HepG2 (cell line): ENCODE results near the gene PDS5B. TPM values are rescaled to one million over a fixed set of nuclear protein-coding genes. Genes with fewer than 3 reads are reported as not detected.

Experiments
- ARID3A ChIP-seq: IDR thresholded peaks from 2 replicates; pipeline ENCODE4 v1.6.1; 2012; ENCODE audit warnings: low read depth, low read length, improper control_type of control experiment
- CEBPZ ChIP-seq: IDR thresholded peaks from 2 replicates; pipeline ENCODE4 v1.6.1; 2012; ENCODE audit warnings: low read length, improper control_type of control experiment
- KMT2A ChIP-seq: sonication (generic); formaldehyde crosslinking; IDR thresholded peaks from 2 replicates; pipeline ENCODE4 v1.4.0; 2020; ENCODE audit warnings: missing genetic modification reagents
- MEIS2 ChIP-seq: sonication (generic); formaldehyde crosslinking; IDR thresholded peaks from 2 replicates; pipeline ENCODE4 v1.9.0; 2021; ENCODE audit warnings: mild to moderate bottlenecking, missing genetic modification reagents
- PHF5A ChIP-seq: IDR thresholded peaks from one replicate; pipeline ENCODE4 v1.6.1; 2018; ENCODE audit warnings: low read depth, missing genetic modification reagents; ENCODE audit not compliant: unreplicated experiment
- SOX5 ChIP-seq: IDR thresholded peaks from 2 replicates; pipeline ENCODE4 v1.6.1; 2016; ENCODE audit warnings: borderline replicate concordance
- SOX6 ChIP-seq, 2 experiments: fragments of 450-650 bp in 1 of 2; sonication (generic) in 1 of 2; formaldehyde crosslinking in 1 of 2; IDR thresholded peaks; 2 replicates each; pipeline versions ENCODE4 v1.4.0 to v1.6.1; 2017 to 2020; ENCODE audit warnings: antibody characterized with exemption in 1 of 2, mild to moderate bottlenecking in 1 of 2, missing genetic modification reagents in 1 of 2
- TAF1 ChIP-seq: sonication (generic); formaldehyde crosslinking; IDR thresholded peaks from 2 replicates; pipeline ENCODE4 v1.4.0; 2020; ENCODE audit warnings: missing genetic modification reagents
- TGIF2 ChIP-seq: IDR thresholded peaks from 2 replicates; pipeline ENCODE4 v1.6.1; 2016; ENCODE audit warnings: control low read depth, missing compliant biosample characterization
- ZFP91 ChIP-seq: sonication (generic); formaldehyde crosslinking; IDR thresholded peaks from 2 replicates; pipeline ENCODE4 v1.9.0; 2022; ENCODE audit warnings: missing genetic modification reagents, mild to moderate bottlenecking, borderline replicate concordance
- ZNF407 ChIP-seq: sonication (generic); formaldehyde crosslinking; IDR thresholded peaks from one replicate; pipeline ENCODE4 v1.5.1; 2020; ENCODE audit warnings: mild to moderate bottlenecking, missing genetic modification reagents; ENCODE audit errors: not compliant biosample characterization
- ZNF552 ChIP-seq: sonication (generic); formaldehyde crosslinking; IDR thresholded peaks from 2 replicates; pipeline ENCODE4 v1.9.0; 2022; ENCODE audit warnings: missing genetic modification reagents, mild to moderate bottlenecking, borderline replicate concordance
- ZNF576 ChIP-seq: sonication (generic); formaldehyde crosslinking; IDR thresholded peaks from 2 replicates; pipeline ENCODE4 v1.4.0; 2020; ENCODE audit warnings: mild to moderate bottlenecking, missing genetic modification reagents
- ZSCAN25 ChIP-seq: sonication (generic); formaldehyde crosslinking; IDR thresholded peaks from 2 replicates; pipeline ENCODE4 v1.8.0; 2022; ENCODE audit warnings: mild to moderate bottlenecking, missing genetic modification reagents
- polyA plus RNA-seq, 8 experiments: library from polyadenylated mRNA; depleted of rRNA in 3 of 8; stranded (reverse) in 7 of 8; unstranded in 1 of 8; fragments of >200 nt; fragmentation: Illumina TruSeq in 4 of 8; extraction: Trizol in 4 of 8; gene quantifications; 2 replicates each; pipeline versions ENCODE4 v1.2.1 to v1.2.3, GENCODE V29; 2011 to 2016; ENCODE audit warnings: low read depth in 4 of 8, missing spikeins in 1 of 8, mixed read lengths in 1 of 8; ENCODE audit not compliant: insufficient read depth in 1 of 8
- total RNA-seq, 5 experiments: library from RNA; depleted of rRNA; stranded (reverse); fragments of >200 nt; fragmentation: Illumina TruSeq; extraction: Trizol; gene quantifications; 2 replicates each; pipeline ENCODE4 v1.2.3, GENCODE V29; 2016; ENCODE audit warnings: low read depth in 1 of 5

PDS5B gene
- total and polyA plus RNA-seq, 2 of the 13 experiments (the other 11 are each of a cell fraction or from before 2014, with no cell fraction given) = 5.8 to 24.6 TPM

- TF ChIP-seq CEBPZ (no peak), SOX6 (IDR thresholded peaks at IDR 0.05) (no peak), SOX6 (CRISPR knock-in tag; IDR thresholded peaks at IDR 0.05) (peak; percentile 76; the same call in 1 of the 2 replicates), PHF5A (CRISPR knock-in tag) (no peak), ARID3A (0 out of 2 replicates have a peak, but pooled peaks have one; percentile 17), TGIF2 (CRISPR knock-in tag) (no peak), KMT2A (CRISPR knock-in tag) (no peak), MEIS2 (peak; percentile 63; the same call in 1 of the 2 replicates), ZNF552 (CRISPR knock-in tag) (no peak), TAF1 (no peak), ZFP91 (CRISPR knock-in tag) (no peak), ZNF576 (no peak), ZNF407 (CRISPR knock-in tag) (no peak), SOX5 (CRISPR knock-in tag) (0 out of 2 replicates have a peak, but pooled peaks have one; percentile 16), ZSCAN25 (CRISPR knock-in tag) (no peak)
Observed at GRCh38 chr13:32549788-32550187, 36.5 kb upstream of the PDS5B start (continued).
